ENCODE data around the gene NADSYN1.
"Not testable (repeated sequence)": the region's sequence is repeated elsewhere in the genome, so short reads cannot be mapped to it uniquely, and the experiment has no call there.

Gene NADSYN1

GRCh38 chr11:71453037-71453917 is at the start of gene NADSYN1:
Gene NADSYN1 (plus strand): TSS chr11:71453203. CDS start chr11:71453297, 94 bp downstream.
- DNase-seq, result peak; percentile 78 to 84

GRCh38 chr11:71404209-71404608 is 48.8 kb upstream of the NADSYN1 start:
- DNase-seq, result no peak

- no peak for DNase-seq
Observed at GRCh38 chr11:71406681-71407080, 46.3 kb upstream of the NADSYN1 start.

GRCh38 chr11:71407356-71407755 is 45.6 kb upstream of the NADSYN1 start:
- DNase-seq, result no peak

- DNase-seq, result no peak
Observed at GRCh38 chr11:71408826-71409225, 44.2 kb upstream of the NADSYN1 start.

GRCh38 chr11:71410363-71410966 is 42.5 kb upstream of the NADSYN1 start:
- no peak for DNase-seq

GRCh38 chr11:71414645-71415044 is 38.4 kb upstream of the NADSYN1 start:
- no peak for DNase-seq

GRCh38 chr11:71418643-71419042 is 34.4 kb upstream of the NADSYN1 start:
- DNase-seq, result no peak

GRCh38 chr11:71420455-71421241 is 32.4 kb upstream of the NADSYN1 start:
- DNase-seq, result peak; percentile 41 to 62

GRCh38 chr11:71421392-71421950 is 31.5 kb upstream of the NADSYN1 start:
- no peak for DNase-seq

GRCh38 chr11:71422318-71422717 is 30.7 kb upstream of the NADSYN1 start:
- not testable (repeated sequence) for DNase-seq

GRCh38 chr11:71423181-71423790 is 29.7 kb upstream of the NADSYN1 start:
- DNase-seq, result no peak

GRCh38 chr11:71425409-71425808 is 27.6 kb upstream of the NADSYN1 start:
- DNase-seq, result no peak

- no peak for DNase-seq
Observed at GRCh38 chr11:71425860-71426259, 27.1 kb upstream of the NADSYN1 start.

GRCh38 chr11:71426413-71426812 is 26.6 kb upstream of the NADSYN1 start:
- no peak for DNase-seq

GRCh38 chr11:71428861-71429435 is 24.1 kb upstream of the NADSYN1 start:
- no peak for DNase-seq

- no peak for DNase-seq
Observed at GRCh38 chr11:71429701-71430100, 23.3 kb upstream of the NADSYN1 start.

GRCh38 chr11:71430166-71430565 is 22.8 kb upstream of the NADSYN1 start:
- no peak for DNase-seq

GRCh38 chr11:71431271-71431670 is 21.7 kb upstream of the NADSYN1 start:
- no peak for DNase-seq

- DNase-seq, result no peak
Observed at GRCh38 chr11:71432761-71433647, 20.0 kb upstream of the NADSYN1 start.

Data from AML-193 (cell line).